PFSK-1 (cell line): ENCODE data around the gene LCN1.

Experiments
- FOXP2 ChIP-seq: optimal IDR thresholded peaks from 2 replicates; pipeline ENCODE3; 2011; ENCODE audit warnings: borderline replicate concordance, control low read depth, inconsistent platforms; ENCODE audit not compliant: insufficient read depth; ENCODE audit errors: extremely low read length, extremely low read depth
- POLR2AphosphoS5 ChIP-seq: IDR thresholded peaks from 2 replicates; pipeline ENCODE4 v1.6.1; 2012; ENCODE audit warnings: low read depth, mild to moderate bottlenecking, control low read depth, low read length, moderate library complexity
- SIN3A ChIP-seq: IDR thresholded peaks from 2 replicates; pipeline ENCODE4 v1.6.1; 2012; ENCODE audit warnings: mild to moderate bottlenecking, low read length, moderate library complexity, borderline replicate concordance; ENCODE audit not compliant: insufficient read depth
- TAF1 ChIP-seq: IDR thresholded peaks from 2 replicates; pipeline ENCODE4 v1.6.1; 2012; ENCODE audit warnings: low read length, control low read depth, borderline replicate concordance; ENCODE audit not compliant: insufficient read depth
- TF ChIP-seq, protein P1 (sequence below), 2 experiments: IDR thresholded peaks; 2 replicates each; pipeline versions ENCODE4 v1.6.1 to v1.8.0; 2011 to 2012; ENCODE audit warnings: low read depth in 2 of 2, low read length in 2 of 2, control low read depth in 1 of 2, inconsistent platforms in 1 of 2, mild to moderate bottlenecking in 1 of 2, moderate library complexity in 1 of 2; ENCODE audit not compliant: insufficient read depth in 1 of 2

Gene LCN1

DNA sequence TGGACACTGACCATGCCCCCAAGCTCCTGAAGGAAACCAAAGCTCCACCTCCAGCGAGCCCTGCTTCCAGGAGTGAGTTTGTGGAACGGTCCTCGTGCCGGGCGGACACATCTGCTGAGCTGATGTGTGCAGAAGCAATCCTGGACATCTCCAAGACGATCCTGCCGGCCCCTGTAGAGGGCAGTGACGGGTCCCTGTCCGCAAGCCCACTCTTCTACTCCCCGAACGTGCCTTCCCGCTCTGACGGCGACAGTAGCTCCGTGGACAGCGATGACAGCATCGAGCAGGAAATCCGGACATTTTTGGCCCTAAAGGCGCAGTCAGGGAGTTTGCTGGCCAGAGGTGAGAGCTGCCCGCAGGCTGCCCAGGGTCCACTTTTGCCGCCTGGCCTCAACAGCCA lies 35.4 kb upstream of the LCN1 start:
- TF ChIP-seq, protein P1, sequence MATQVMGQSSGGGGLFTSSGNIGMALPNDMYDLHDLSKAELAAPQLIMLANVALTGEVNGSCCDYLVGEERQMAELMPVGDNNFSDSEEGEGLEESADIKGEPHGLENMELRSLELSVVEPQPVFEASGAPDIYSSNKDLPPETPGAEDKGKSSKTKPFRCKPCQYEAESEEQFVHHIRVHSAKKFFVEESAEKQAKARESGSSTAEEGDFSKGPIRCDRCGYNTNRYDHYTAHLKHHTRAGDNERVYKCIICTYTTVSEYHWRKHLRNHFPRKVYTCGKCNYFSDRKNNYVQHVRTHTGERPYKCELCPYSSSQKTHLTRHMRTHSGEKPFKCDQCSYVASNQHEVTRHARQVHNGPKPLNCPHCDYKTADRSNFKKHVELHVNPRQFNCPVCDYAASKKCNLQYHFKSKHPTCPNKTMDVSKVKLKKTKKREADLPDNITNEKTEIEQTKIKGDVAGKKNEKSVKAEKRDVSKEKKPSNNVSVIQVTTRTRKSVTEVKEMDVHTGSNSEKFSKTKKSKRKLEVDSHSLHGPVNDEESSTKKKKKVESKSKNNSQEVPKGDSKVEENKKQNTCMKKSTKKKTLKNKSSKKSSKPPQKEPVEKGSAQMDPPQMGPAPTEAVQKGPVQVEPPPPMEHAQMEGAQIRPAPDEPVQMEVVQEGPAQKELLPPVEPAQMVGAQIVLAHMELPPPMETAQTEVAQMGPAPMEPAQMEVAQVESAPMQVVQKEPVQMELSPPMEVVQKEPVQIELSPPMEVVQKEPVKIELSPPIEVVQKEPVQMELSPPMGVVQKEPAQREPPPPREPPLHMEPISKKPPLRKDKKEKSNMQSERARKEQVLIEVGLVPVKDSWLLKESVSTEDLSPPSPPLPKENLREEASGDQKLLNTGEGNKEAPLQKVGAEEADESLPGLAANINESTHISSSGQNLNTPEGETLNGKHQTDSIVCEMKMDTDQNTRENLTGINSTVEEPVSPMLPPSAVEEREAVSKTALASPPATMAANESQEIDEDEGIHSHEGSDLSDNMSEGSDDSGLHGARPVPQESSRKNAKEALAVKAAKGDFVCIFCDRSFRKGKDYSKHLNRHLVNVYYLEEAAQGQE (IDR thresholded peaks at IDR 0.05; ENCODE audit: insufficient read depth in 1 of 2, low read depth in 2 of 2, low read length in 2 of 2) = no peak
- TF ChIP-seq SIN3A (no peak), TAF1 (no peak), POLR2AphosphoS5 (no peak), FOXP2 (no peak)

DNA sequence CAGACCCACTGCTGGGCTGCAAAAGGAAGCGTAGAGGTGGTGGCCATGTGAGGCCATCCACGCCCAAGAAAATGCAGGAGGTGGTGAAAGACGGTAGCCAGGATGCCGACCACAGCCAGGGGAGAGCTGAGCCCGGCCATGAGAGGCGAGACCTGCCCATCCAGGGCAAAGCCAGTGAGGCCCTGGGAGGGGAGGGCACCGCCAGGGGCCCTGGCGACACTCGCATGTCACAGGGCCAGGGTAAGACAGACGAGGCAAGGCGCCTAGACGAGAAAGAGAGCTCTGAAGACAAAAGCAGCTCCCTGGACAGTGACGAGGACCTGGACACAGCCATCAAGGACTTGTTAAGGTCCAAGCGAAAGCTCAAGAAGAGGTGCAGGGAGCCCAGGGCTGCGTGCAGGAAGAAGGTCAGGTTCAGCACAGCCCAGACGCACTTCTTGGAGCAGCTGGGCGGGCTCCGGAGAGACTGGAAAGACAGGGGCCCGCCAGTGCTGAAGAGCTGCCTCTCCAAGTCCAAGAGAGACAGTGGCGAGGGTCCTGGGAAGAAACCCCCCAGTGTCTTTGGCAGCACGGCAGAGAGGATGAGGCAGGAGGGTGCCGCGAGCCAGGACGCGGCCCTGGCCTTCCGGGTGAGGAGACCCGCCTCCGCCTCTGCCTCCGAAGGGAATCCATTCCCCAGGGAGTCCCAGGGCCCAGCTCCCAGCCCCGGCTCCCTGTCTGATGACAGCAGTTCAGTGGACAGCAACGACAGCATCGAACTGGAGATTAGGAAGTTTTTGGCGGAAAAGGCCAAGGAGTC lies 34.8 kb upstream of the LCN1 start:
- TF ChIP-seq TAF1 (no peak), FOXP2 (no peak), POLR2AphosphoS5 (no peak), SIN3A (no peak)
- TF ChIP-seq, protein P1 (IDR thresholded peaks at IDR 0.05; ENCODE audit: insufficient read depth in 1 of 2, low read depth in 2 of 2, low read length in 2 of 2) = no peak

DNA sequence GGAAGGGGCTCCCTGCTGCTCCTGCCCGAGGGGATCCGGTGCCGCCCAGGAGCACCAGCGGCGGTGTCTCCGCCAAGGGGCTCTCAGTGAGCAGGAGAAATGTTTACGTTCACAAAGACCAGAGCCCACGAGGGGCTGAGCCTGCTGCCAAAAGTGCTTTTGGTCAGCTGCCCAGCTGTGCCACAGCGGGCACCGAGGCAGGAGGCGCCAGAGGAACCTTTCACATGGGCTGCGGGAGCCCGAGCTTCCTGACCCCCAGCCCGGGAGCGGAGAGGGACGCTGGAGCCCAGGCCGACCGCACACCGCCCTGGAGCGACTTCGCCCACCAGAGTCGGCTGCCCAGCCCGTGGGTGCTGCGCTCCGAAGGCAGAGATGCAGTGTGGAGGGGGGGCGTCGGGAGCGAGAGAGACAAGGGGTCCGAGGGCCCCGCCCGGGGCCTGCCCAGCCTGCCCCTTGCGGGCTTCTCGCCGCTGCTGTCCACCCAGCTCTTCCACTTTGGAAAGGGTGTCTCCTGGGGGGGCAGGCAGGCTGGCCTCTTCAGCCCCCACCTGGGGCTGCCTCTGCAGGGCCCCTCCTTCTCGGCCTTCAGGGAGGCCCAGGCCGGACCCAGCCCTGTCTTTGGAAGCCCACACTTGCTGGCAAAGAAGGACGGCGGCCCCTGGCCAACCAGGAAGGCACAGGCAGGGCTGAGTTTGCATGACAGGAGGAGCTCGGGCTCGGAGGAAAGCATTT lies 33.8 kb upstream of the LCN1 start:
- no peak for TF ChIP-seq SIN3A
- TF ChIP-seq, protein P1 (IDR thresholded peaks at IDR 0.05; ENCODE audit: insufficient read depth in 1 of 2, low read depth in 2 of 2, low read length in 2 of 2) = no peak
- TF ChIP-seq TAF1 = no peak
- no peak for TF ChIP-seq FOXP2
- no peak for TF ChIP-seq POLR2AphosphoS5

DNA sequence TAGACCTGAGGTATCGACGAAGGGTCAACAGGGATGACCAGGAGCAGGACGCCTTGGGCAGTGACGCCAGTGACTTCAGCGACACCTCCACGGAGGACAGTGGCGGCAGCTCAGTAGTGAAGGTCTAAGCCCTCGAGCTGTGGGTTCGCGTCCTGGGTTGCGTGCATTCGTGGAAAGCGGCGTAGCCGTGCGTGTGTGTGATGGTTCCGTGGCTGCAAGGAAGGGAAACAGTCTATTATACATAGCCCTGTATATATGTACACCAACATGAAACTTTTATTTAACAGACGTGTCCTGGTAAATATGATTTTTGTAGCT lies 33.3 kb upstream of the LCN1 start:
- no peak for TF ChIP-seq TAF1
- TF ChIP-seq SIN3A = no peak
- TF ChIP-seq, protein P1 (IDR thresholded peaks at IDR 0.05; ENCODE audit: insufficient read depth in 1 of 2, low read depth in 2 of 2, low read length in 2 of 2) = no peak
- no peak for TF ChIP-seq FOXP2
- no peak for TF ChIP-seq POLR2AphosphoS5
